Measurements from ENCODE around the gene PLTP.

PLTP gene

GRCh38 chr20:45872626-45873025 lies 39.3 kb downstream of the PLTP start:
- no peak for TF ChIP-seq CTCF (IDR thresholded peaks at IDR 0.05; ENCODE audit: low read depth, low read length)

GRCh38 chr20:45867819-45868176 lies 44.2 kb downstream of the PLTP start:
- no peak overlapping the region for H3K4me3 ChIP-seq (ENCODE audit: low read depth, low read length)
- no peak for TF ChIP-seq CTCF (IDR thresholded peaks at IDR 0.05; ENCODE audit: low read depth, low read length)

More at GRCh38 chr20:45872626-45873025, 39.3 kb downstream of the PLTP start:
- H3K4me3 ChIP-seq (ENCODE audit: low read depth, low read length) = no peak overlapping the region

GRCh38 chr20:45867136-45867818 lies 44.7 kb downstream of the PLTP start:
- no peak for TF ChIP-seq CTCF (IDR thresholded peaks at IDR 0.05; ENCODE audit: low read depth, low read length)
- no peak overlapping the region for H3K4me3 ChIP-seq (ENCODE audit: low read depth, low read length)

- H3K4me3 ChIP-seq (ENCODE audit: low read depth, low read length) = no peak overlapping the region
- no peak for TF ChIP-seq CTCF (IDR thresholded peaks at IDR 0.05; ENCODE audit: low read depth, low read length)
These were observed 45.5 kb downstream of the PLTP start for GRCh38 chr20:45866454-45866853.

GRCh38 chr20:45863543-45864470 lies 48.1 kb downstream of the PLTP start:
- no peak for TF ChIP-seq CTCF (IDR thresholded peaks at IDR 0.05; ENCODE audit: low read depth, low read length)
- no peak overlapping the region for H3K4me3 ChIP-seq (ENCODE audit: low read depth, low read length)

GRCh38 chr20:45861221-45862075 lies 50.5 kb downstream of the PLTP start:
- no peak for TF ChIP-seq CTCF (IDR thresholded peaks at IDR 0.05; ENCODE audit: low read depth, low read length)
- no peak overlapping the region for H3K4me3 ChIP-seq (ENCODE audit: low read depth, low read length)
